ENCODE measurements around the gene GPATCH2L. TPM values are rescaled to one million over a fixed set of nuclear protein-coding genes. Genes with fewer than 3 reads are reported as not detected.

Gene GPATCH2L
- polyA plus RNA-seq, 3 donors: 10.6 to 28.3 (median 13.8) TPM

DNA sequence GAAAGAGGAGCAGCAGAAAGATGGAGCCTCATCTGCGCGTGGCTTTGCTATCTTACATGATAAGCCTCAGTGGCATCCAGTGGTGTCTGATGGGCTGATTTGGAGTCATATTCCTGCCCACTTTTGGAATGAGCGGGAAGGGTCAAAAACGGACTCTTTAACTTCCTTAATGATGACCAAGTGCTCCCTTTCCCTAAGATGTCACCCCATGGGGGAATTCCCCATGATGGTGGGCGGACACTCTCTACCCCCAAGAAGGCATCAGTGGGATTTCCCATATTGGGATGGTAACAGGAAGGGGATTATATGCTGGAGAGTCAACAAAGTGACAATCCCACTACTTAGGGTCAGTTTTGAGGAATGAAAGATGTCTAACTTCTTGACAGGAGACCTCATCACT is 110.9 kb downstream of the GPATCH2L start:
- H3K27ac Mint-ChIP-seq: no peak overlapping the region
- no peak overlapping the region for H3K27ac ChIP-seq (ENCODE audit: low read depth in 1 of 2, low read length in 2 of 2)
- H3K27me3 Mint-ChIP-seq (ENCODE audit: low read depth in 3 of 3): peaks cover 2 to 14% (median 14%) of the 10 kb centered on the region in 3 donors
- H3K9me3 ChIP-seq (replicated peaks in 1 of 2; ENCODE audit: control insufficient read depth in 1 of 2, insufficient read depth in 1 of 2, low read length in 2 of 2): no peaks in the 10 kb centered on the region
- peaks cover 5% of the 10 kb centered on the region in 2 donors for H3K4me1 ChIP-seq (ENCODE audit: control insufficient read depth in 1 of 2, insufficient read depth in 2 of 2, low read length in 2 of 2)
- no peaks in the 10 kb centered on the region for H3K36me3 Mint-ChIP-seq
- H3K4me1 Mint-ChIP-seq: peaks cover 5% of the 10 kb centered on the region
- H3K4me2 ChIP-seq (replicated peaks; ENCODE audit: extremely low read depth, low read length, poor library complexity, severe bottlenecking): no peak overlapping the region
- H3K4me3 ChIP-seq (replicated peaks in 1 of 3; ENCODE audit: low read depth in 2 of 3, low read length in 3 of 3): no peak overlapping the region
- DNase-seq: no peak
- no peaks in the 10 kb centered on the region for H3K79me2 ChIP-seq (ENCODE audit: insufficient read depth, low read length)
- no peaks in the 10 kb centered on the region for H4K20me1 ChIP-seq (ENCODE audit: insufficient read depth, low read length)
- WGBS (ENCODE audit: insufficient coverage): no CpG with 5 or more reads among the region's 5 CpGs
- H3K9ac ChIP-seq (ENCODE audit: insufficient read depth, low read length, poor library complexity, severe bottlenecking): no peak overlapping the region
- peaks cover 0 to 3% of the 10 kb centered on the region in 2 donors for H3K27me3 ChIP-seq (ENCODE audit: control insufficient read depth in 2 of 2, insufficient read depth in 2 of 2, low read length in 2 of 2)
- intact Hi-C loops (cut with micrococcal nuclease): no loop called here
- no peak overlapping the region for H3K4me3 Mint-ChIP-seq
- no peaks in the 10 kb centered on the region for H3K36me3 ChIP-seq (replicated peaks in 1 of 2; ENCODE audit: control insufficient read depth in 1 of 2, insufficient read depth in 2 of 2, low read length in 2 of 2)
- TF ChIP-seq, protein P1, sequence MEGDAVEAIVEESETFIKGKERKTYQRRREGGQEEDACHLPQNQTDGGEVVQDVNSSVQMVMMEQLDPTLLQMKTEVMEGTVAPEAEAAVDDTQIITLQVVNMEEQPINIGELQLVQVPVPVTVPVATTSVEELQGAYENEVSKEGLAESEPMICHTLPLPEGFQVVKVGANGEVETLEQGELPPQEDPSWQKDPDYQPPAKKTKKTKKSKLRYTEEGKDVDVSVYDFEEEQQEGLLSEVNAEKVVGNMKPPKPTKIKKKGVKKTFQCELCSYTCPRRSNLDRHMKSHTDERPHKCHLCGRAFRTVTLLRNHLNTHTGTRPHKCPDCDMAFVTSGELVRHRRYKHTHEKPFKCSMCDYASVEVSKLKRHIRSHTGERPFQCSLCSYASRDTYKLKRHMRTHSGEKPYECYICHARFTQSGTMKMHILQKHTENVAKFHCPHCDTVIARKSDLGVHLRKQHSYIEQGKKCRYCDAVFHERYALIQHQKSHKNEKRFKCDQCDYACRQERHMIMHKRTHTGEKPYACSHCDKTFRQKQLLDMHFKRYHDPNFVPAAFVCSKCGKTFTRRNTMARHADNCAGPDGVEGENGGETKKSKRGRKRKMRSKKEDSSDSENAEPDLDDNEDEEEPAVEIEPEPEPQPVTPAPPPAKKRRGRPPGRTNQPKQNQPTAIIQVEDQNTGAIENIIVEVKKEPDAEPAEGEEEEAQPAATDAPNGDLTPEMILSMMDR (IDR thresholded peaks at IDR 0.05): no peak
- peaks cover 0 to 8% (median 3%) of the 10 kb centered on the region in 7 donors for H3K9me3 Mint-ChIP-seq
- H2AFZ ChIP-seq (ENCODE audit: insufficient read depth, low read depth, low read length, poor library complexity, severe bottlenecking): no peak overlapping the region

Other genes with a start within 250 kb of the GPATCH2L start
- gene TGFB3, start 169.9 kb upstream of the GPATCH2L start, polyA plus RNA-seq: 1 to 10 TPM in 1 of 3 donors, under 1 TPM in 1, not detected in 1; 0.07 to 1.8 TPM
- 10 to 100 TPM; 10.3 to 12.4 (median 10.5) TPM for gene IFT43, start 166.2 kb upstream of the GPATCH2L start, polyA plus RNA-seq
- under 1 TPM in 1 of 3 donors, not detected in 2; 0.03 TPM for gene ESRRB, start 224.2 kb downstream of the GPATCH2L start, polyA plus RNA-seq

Data from CD14-positive monocyte (primary cell).